ENCODE results near the gene PALLD.
A peak's percentile ranks its signal among the peaks of the same experiment; 100 is the strongest.

PALLD gene

GRCh38 chr4:168842186-168842585 is 345.3 kb downstream of the PALLD start:
- in situ Hi-C loops (cut with HindIII; ENCODE audit: low pct_unique_long_range_greater_than_20kb, low sequenced_read_pairs): no loop called here
- DNase-seq (ENCODE audit: low read depth in 1 of 2, low spot score in 1 of 2): no peak
- TF ChIP-seq JUND (IDR thresholded peaks at IDR 0.05; ENCODE audit: low read depth): no peak

GRCh38 chr4:168843635-168844034 is 346.8 kb downstream of the PALLD start:
- TF ChIP-seq JUND (IDR thresholded peaks at IDR 0.05; ENCODE audit: low read depth): no peak
- no peak for DNase-seq (ENCODE audit: low read depth in 1 of 2, low spot score in 1 of 2)
- in situ Hi-C loops (cut with HindIII; ENCODE audit: low pct_unique_long_range_greater_than_20kb, low sequenced_read_pairs): no loop called here

GRCh38 chr4:168844353-168845049 is 347.6 kb downstream of the PALLD start:
- in situ Hi-C loops (cut with HindIII; ENCODE audit: low pct_unique_long_range_greater_than_20kb, low sequenced_read_pairs): no loop called here
- DNase-seq (ENCODE audit: low read depth in 1 of 2, low spot score in 1 of 2): no peak
- TF ChIP-seq JUND (IDR thresholded peaks at IDR 0.05; ENCODE audit: low read depth): no peak

GRCh38 chr4:168845897-168846296 is 349.0 kb downstream of the PALLD start:
- TF ChIP-seq JUND (IDR thresholded peaks at IDR 0.05; ENCODE audit: low read depth): no peak
- in situ Hi-C loops (cut with HindIII; ENCODE audit: low pct_unique_long_range_greater_than_20kb, low sequenced_read_pairs): no loop called here
- DNase-seq (ENCODE audit: low read depth in 1 of 2, low spot score in 1 of 2): no peak

- DNase-seq (ENCODE audit: low read depth in 1 of 2, low spot score in 1 of 2): no peak
- no peak for TF ChIP-seq JUND (IDR thresholded peaks at IDR 0.05; ENCODE audit: low read depth)
- in situ Hi-C loops (cut with HindIII; ENCODE audit: low pct_unique_long_range_greater_than_20kb, low sequenced_read_pairs): no loop called here
Measured at GRCh38 chr4:168846414-168846813, 349.6 kb downstream of the PALLD start.

GRCh38 chr4:168847771-168848502 is 351.1 kb downstream of the PALLD start:
- DNase-seq (ENCODE audit: low read depth in 1 of 2, low spot score in 1 of 2): peak in 1 of 2 experiments; percentile 13
- in situ Hi-C loops (cut with HindIII; ENCODE audit: low pct_unique_long_range_greater_than_20kb, low sequenced_read_pairs): no loop called here
- no peak for TF ChIP-seq JUND (IDR thresholded peaks at IDR 0.05; ENCODE audit: low read depth)

GRCh38 chr4:168849030-168849675 is 352.3 kb downstream of the PALLD start:
- DNase-seq (ENCODE audit: low read depth in 1 of 2, low spot score in 1 of 2): peak in 1 of 2 experiments; percentile 18
- TF ChIP-seq JUND (IDR thresholded peaks at IDR 0.05; ENCODE audit: low read depth): no peak
- in situ Hi-C loops (cut with HindIII; ENCODE audit: low pct_unique_long_range_greater_than_20kb, low sequenced_read_pairs): no loop called here

GRCh38 chr4:168849997-168850396 is 353.1 kb downstream of the PALLD start:
- TF ChIP-seq JUND (IDR thresholded peaks at IDR 0.05; ENCODE audit: low read depth): no peak
- in situ Hi-C loops (cut with HindIII; ENCODE audit: low pct_unique_long_range_greater_than_20kb, low sequenced_read_pairs): no loop called here
- DNase-seq (ENCODE audit: low read depth in 1 of 2, low spot score in 1 of 2): no peak

GRCh38 chr4:168852387-168852786 is 355.5 kb downstream of the PALLD start:
- in situ Hi-C loops (cut with HindIII; ENCODE audit: low pct_unique_long_range_greater_than_20kb, low sequenced_read_pairs): no loop called here
- DNase-seq (ENCODE audit: low read depth in 1 of 2, low spot score in 1 of 2): no peak
- TF ChIP-seq JUND (IDR thresholded peaks at IDR 0.05; ENCODE audit: low read depth): no peak

- in situ Hi-C loops (cut with HindIII; ENCODE audit: low pct_unique_long_range_greater_than_20kb, low sequenced_read_pairs): no loop called here
Measured at GRCh38 chr4:168852933-168853713, 356.3 kb downstream of the PALLD start.

GRCh38 chr4:168853770-168854169 is 356.9 kb downstream of the PALLD start:
- DNase-seq (ENCODE audit: low read depth in 1 of 2, low spot score in 1 of 2): no peak
- no peak for TF ChIP-seq JUND (IDR thresholded peaks at IDR 0.05; ENCODE audit: low read depth)
- in situ Hi-C loops (cut with HindIII; ENCODE audit: low pct_unique_long_range_greater_than_20kb, low sequenced_read_pairs): no loop called here

More at GRCh38 chr4:168852933-168853713, 356.3 kb downstream of the PALLD start:
- TF ChIP-seq JUND (IDR thresholded peaks at IDR 0.05; ENCODE audit: low read depth): no peak
- no peak for DNase-seq (ENCODE audit: low read depth in 1 of 2, low spot score in 1 of 2)

GRCh38 chr4:168854350-168854921 is 357.6 kb downstream of the PALLD start:
- in situ Hi-C loops (cut with HindIII; ENCODE audit: low pct_unique_long_range_greater_than_20kb, low sequenced_read_pairs): no loop called here
- no peak for TF ChIP-seq JUND (IDR thresholded peaks at IDR 0.05; ENCODE audit: low read depth)
- no peak for DNase-seq (ENCODE audit: low read depth in 1 of 2, low spot score in 1 of 2)
